HG02642 (cell line): Measurements from ENCODE around the gene ETNK2.

Source experiments
- ATAC-seq: cut with Tn5 transposase; IDR thresholded peaks from one replicate; pipeline ENCODE4 v1.9.1; 2021; ENCODE audit warnings: mild to moderate bottlenecking; ENCODE audit not compliant: unreplicated experiment, poor library complexity

Gene ETNK2

GRCh38 chr1:204151552-204152309 lies at the start of gene ETNK2:
TSS of gene ETNK2 (minus strand) at chr1:204152044. CDS start at chr1:204151852, 192 bp downstream.
- ATAC-seq = no peak

GRCh38 chr1:204201348-204202040 lies 49.6 kb upstream of the ETNK2 start:
- ATAC-seq = no peak

- ATAC-seq = no peak
Measured at GRCh38 chr1:204199579-204199978, 47.7 kb upstream of the ETNK2 start.

GRCh38 chr1:204198348-204199340 lies 46.8 kb upstream of the ETNK2 start:
- ATAC-seq = no peak

- ATAC-seq = no peak
Measured at GRCh38 chr1:204197068-204197467, 45.2 kb upstream of the ETNK2 start.

GRCh38 chr1:204196068-204196795 lies 44.4 kb upstream of the ETNK2 start, which contains the start of gene KISS1:
TSS of gene KISS1 (minus strand) at chr1:204196491. CDS start at chr1:204192876, 3,615 bp downstream.
- no peak for ATAC-seq

GRCh38 chr1:204194771-204195170 lies 42.9 kb upstream of the ETNK2 start:
- ATAC-seq = no peak

GRCh38 chr1:204194080-204194479 lies 42.2 kb upstream of the ETNK2 start:
- ATAC-seq = no peak

GRCh38 chr1:204192589-204193352 lies 40.9 kb upstream of the ETNK2 start:
- no peak for ATAC-seq

- no peak for ATAC-seq
Measured at GRCh38 chr1:204192046-204192445, 40.2 kb upstream of the ETNK2 start.

- no peak for ATAC-seq
Measured at GRCh38 chr1:204191456-204191855, 39.6 kb upstream of the ETNK2 start.

- no peak for ATAC-seq
Measured at GRCh38 chr1:204190212-204191211, 38.7 kb upstream of the ETNK2 start.

- ATAC-seq = no peak
Measured at GRCh38 chr1:204188959-204189639, 37.3 kb upstream of the ETNK2 start.

GRCh38 chr1:204186597-204186996 lies 34.8 kb upstream of the ETNK2 start:
- no peak for ATAC-seq

- no peak for ATAC-seq
Measured at GRCh38 chr1:204181116-204181515, 29.3 kb upstream of the ETNK2 start.

- no peak for ATAC-seq
Measured at GRCh38 chr1:204180133-204180532, 28.3 kb upstream of the ETNK2 start.

GRCh38 chr1:204178487-204179281 lies 26.8 kb upstream of the ETNK2 start:
- no peak for ATAC-seq
